ENCODE measurements around the gene KIF4A.

KIF4A gene

GRCh38 chrX:70453024-70453618 is 163.2 kb downstream of the KIF4A start:
- Histone ChIP-seq H3K4me3 (ENCODE audit: low read length) (peak overlapping the region; percentile 65), H3K4me2 (ENCODE audit: low read depth, low read length) (peak overlapping the region; percentile 82), H3K9ac (ENCODE audit: low read length) (peak overlapping the region; percentile 46; the same call in 1 of the 2 replicates)

GRCh38 chrX:70454441-70455365 is 164.8 kb downstream of the KIF4A start:
- no peaks in the 10 kb centered on the region for H3K36me3 ChIP-seq (replicated peaks; ENCODE audit: insufficient read depth, low read length)
- H3K9me2 ChIP-seq (replicated peaks; ENCODE audit: insufficient read depth, low read length) = no peaks in the 10 kb centered on the region
- H3K79me2 ChIP-seq (ENCODE audit: low read length) = peaks cover 19% of the 10 kb centered on the region
- H3K9me3 ChIP-seq (replicated peaks; ENCODE audit: insufficient read depth, low read length) = no peaks in the 10 kb centered on the region
- no peaks in the 10 kb centered on the region for H4K20me1 ChIP-seq (ENCODE audit: insufficient read depth, low read length)
- H3K27ac ChIP-seq (ENCODE audit: low read length) = peak overlapping the region; percentile 73; the same call in 1 of the 2 replicates
- TF ChIP-seq, protein P1, sequence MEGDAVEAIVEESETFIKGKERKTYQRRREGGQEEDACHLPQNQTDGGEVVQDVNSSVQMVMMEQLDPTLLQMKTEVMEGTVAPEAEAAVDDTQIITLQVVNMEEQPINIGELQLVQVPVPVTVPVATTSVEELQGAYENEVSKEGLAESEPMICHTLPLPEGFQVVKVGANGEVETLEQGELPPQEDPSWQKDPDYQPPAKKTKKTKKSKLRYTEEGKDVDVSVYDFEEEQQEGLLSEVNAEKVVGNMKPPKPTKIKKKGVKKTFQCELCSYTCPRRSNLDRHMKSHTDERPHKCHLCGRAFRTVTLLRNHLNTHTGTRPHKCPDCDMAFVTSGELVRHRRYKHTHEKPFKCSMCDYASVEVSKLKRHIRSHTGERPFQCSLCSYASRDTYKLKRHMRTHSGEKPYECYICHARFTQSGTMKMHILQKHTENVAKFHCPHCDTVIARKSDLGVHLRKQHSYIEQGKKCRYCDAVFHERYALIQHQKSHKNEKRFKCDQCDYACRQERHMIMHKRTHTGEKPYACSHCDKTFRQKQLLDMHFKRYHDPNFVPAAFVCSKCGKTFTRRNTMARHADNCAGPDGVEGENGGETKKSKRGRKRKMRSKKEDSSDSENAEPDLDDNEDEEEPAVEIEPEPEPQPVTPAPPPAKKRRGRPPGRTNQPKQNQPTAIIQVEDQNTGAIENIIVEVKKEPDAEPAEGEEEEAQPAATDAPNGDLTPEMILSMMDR (IDR thresholded peaks at IDR 0.05; ENCODE audit: low read length) = peak; percentile 81
- no peak for TF ChIP-seq EZH2 (optimal IDR thresholded peaks at IDR 0.05; ENCODE audit: low read depth, low read length)
- peak overlapping the region; percentile 67 for H2AFZ ChIP-seq (ENCODE audit: low read length)
- peak overlapping the region; percentile 82 for H3K4me2 ChIP-seq (ENCODE audit: low read depth, low read length)
- peaks cover 15% of the 10 kb centered on the region; the same call in 1 of the 2 replicates for H3F3A ChIP-seq (ENCODE audit: insufficient read depth, low read length)
- peak; percentile 88 for DNase-seq
- H3K9ac ChIP-seq (ENCODE audit: low read length) = peak overlapping the region; percentile 76
- H3K4me3 ChIP-seq (ENCODE audit: low read length) = peak overlapping the region; percentile 74
- H3K4me1 ChIP-seq (ENCODE audit: low read length) = peaks cover 24% of the 10 kb centered on the region
- no peaks in the 10 kb centered on the region for H3K27me3 ChIP-seq (replicated peaks; ENCODE audit: insufficient read depth, low read length)

More at GRCh38 chrX:70453024-70453618, 163.2 kb downstream of the KIF4A start:
- no peak overlapping the region for H2AFZ ChIP-seq (ENCODE audit: low read length)
- H3K27ac ChIP-seq (ENCODE audit: low read length) = no peak overlapping the region
- no peaks in the 10 kb centered on the region for H3K36me3 ChIP-seq (replicated peaks; ENCODE audit: insufficient read depth, low read length)
- no peaks in the 10 kb centered on the region for H3K27me3 ChIP-seq (replicated peaks; ENCODE audit: insufficient read depth, low read length)
- H4K20me1 ChIP-seq (ENCODE audit: insufficient read depth, low read length) = no peaks in the 10 kb centered on the region
- peaks cover 24% of the 10 kb centered on the region for H3K4me1 ChIP-seq (ENCODE audit: low read length)
- H3K9me3 ChIP-seq (replicated peaks; ENCODE audit: insufficient read depth, low read length) = no peaks in the 10 kb centered on the region
- H3K79me2 ChIP-seq (ENCODE audit: low read length) = peaks cover 19% of the 10 kb centered on the region
- no peaks in the 10 kb centered on the region for H3K9me2 ChIP-seq (replicated peaks; ENCODE audit: insufficient read depth, low read length)
- DNase-seq = no peak
- peaks cover 15% of the 10 kb centered on the region; the same call in 1 of the 2 replicates for H3F3A ChIP-seq (ENCODE audit: insufficient read depth, low read length)
- TF ChIP-seq, protein P1 (IDR thresholded peaks at IDR 0.05; ENCODE audit: low read length) = no peak
- no peak for TF ChIP-seq EZH2 (optimal IDR thresholded peaks at IDR 0.05; ENCODE audit: low read depth, low read length)
- no peak for TF ChIP-seq EZH2phosphoT487 (IDR thresholded peaks at IDR 0.05; ENCODE audit: low read length)

- Histone ChIP-seq H3K27me3 (replicated peaks; ENCODE audit: insufficient read depth, low read length) (no peaks in the 10 kb centered on the region), H3K9me2 (replicated peaks; ENCODE audit: insufficient read depth, low read length) (no peaks in the 10 kb centered on the region), H4K20me1 (ENCODE audit: insufficient read depth, low read length) (no peaks in the 10 kb centered on the region), H3K9me3 (replicated peaks; ENCODE audit: insufficient read depth, low read length) (no peaks in the 10 kb centered on the region), H3K4me3 (ENCODE audit: low read length) (peak overlapping the region; percentile 74), H3K4me1 (ENCODE audit: low read length) (peaks cover 24% of the 10 kb centered on the region), H3K36me3 (replicated peaks; ENCODE audit: insufficient read depth, low read length) (no peaks in the 10 kb centered on the region), H2AFZ (ENCODE audit: low read length) (peak overlapping the region; percentile 67), H3K79me2 (ENCODE audit: low read length) (peaks cover 19% of the 10 kb centered on the region), H3K9ac (ENCODE audit: low read length) (peak overlapping the region; percentile 76), H3K27ac (ENCODE audit: low read length) (peak overlapping the region; percentile 73; the same call in 1 of the 2 replicates), H3F3A (ENCODE audit: insufficient read depth, low read length) (peaks cover 15% of the 10 kb centered on the region; the same call in 1 of the 2 replicates), H3K4me2 (ENCODE audit: low read depth, low read length) (peak overlapping the region; percentile 82)
- TF ChIP-seq, protein P1 (IDR thresholded peaks at IDR 0.05; ENCODE audit: low read length) = no peak
- TF ChIP-seq EZH2 (optimal IDR thresholded peaks at IDR 0.05; ENCODE audit: low read depth, low read length) = no peak
- TF ChIP-seq EZH2phosphoT487 (IDR thresholded peaks at IDR 0.05; ENCODE audit: low read length) = no peak
- DNase-seq = no peak
Measured at GRCh38 chrX:70455366-70456202, 165.7 kb downstream of the KIF4A start.

Data from MM.1S (cell line).